ENCODE results near the gene ZNF619. TPM values are rescaled to one million over a fixed set of nuclear protein-coding genes. Genes with fewer than 3 reads are reported as not detected.

The ZNF619 gene
- total and polyA plus RNA-seq, 4 donors = 1.3 to 5.9 (median 3.3) TPM

- peaks cover 8 to 53% (median 37%) of the 10 kb centered on the region in 4 donors for H3K36me3 ChIP-seq (ENCODE audit: control insufficient read depth in 4 of 4, insufficient read depth in 3 of 4, low read depth in 1 of 4, low read length in 3 of 4)
- H3K27ac ChIP-seq (ENCODE audit: low read depth in 1 of 2, low read length in 2 of 2) = no peak overlapping the region
- H3K9me3 ChIP-seq (ENCODE audit: control insufficient read depth in 4 of 4, low read length in 3 of 4) = no peaks in the 10 kb centered on the region
- H3K27me3 ChIP-seq (ENCODE audit: control insufficient read depth in 4 of 4, insufficient read depth in 4 of 4, low read length in 3 of 4) = no peaks in the 10 kb centered on the region
- TF ChIP-seq EGR1 (IDR thresholded peaks at IDR 0.05; ENCODE audit: low read depth in 2 of 2) (no peak), RAD21 (IDR thresholded peaks at IDR 0.05) (no peak), SP1 (IDR thresholded peaks at IDR 0.05) (no peak), FOXA2 (IDR thresholded peaks at IDR 0.05) (no peak), RXRA (IDR thresholded peaks at IDR 0.05) (no peak), TAF1 (conservative IDR thresholded peaks at IDR 0.05) (no peak), REST (IDR thresholded peaks at IDR 0.05) (no peak)
- TF ChIP-seq, protein P1, sequence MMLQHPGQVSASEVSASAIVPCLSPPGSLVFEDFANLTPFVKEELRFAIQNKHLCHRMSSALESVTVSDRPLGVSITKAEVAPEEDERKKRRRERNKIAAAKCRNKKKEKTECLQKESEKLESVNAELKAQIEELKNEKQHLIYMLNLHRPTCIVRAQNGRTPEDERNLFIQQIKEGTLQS (IDR thresholded peaks at IDR 0.05) = no peak
- TF ChIP-seq, protein P2, sequence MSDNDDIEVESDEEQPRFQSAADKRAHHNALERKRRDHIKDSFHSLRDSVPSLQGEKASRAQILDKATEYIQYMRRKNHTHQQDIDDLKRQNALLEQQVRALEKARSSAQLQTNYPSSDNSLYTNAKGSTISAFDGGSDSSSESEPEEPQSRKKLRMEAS (IDR thresholded peaks at IDR 0.05) = no peak
- 88% methylated on average over 4 of the region's 4 CpGs for WGBS
- peaks cover 0 to 3% (median 1%) of the 10 kb centered on the region in 4 donors for H3K4me1 ChIP-seq (ENCODE audit: control insufficient read depth in 4 of 4, insufficient read depth in 4 of 4, low read length in 3 of 4)
- no peak for DNase-seq (ENCODE audit: low spot score)
- H3K9ac ChIP-seq (ENCODE audit: low read depth in 1 of 2, low read length in 2 of 2) = no peak overlapping the region
- H3K4me3 ChIP-seq (ENCODE audit: low read depth in 1 of 3, low read length in 3 of 3) = no peak overlapping the region
Measured at GRCh38 chr3:40465111-40465407, 11.9 kb upstream of the ZNF619 start.

DNA sequence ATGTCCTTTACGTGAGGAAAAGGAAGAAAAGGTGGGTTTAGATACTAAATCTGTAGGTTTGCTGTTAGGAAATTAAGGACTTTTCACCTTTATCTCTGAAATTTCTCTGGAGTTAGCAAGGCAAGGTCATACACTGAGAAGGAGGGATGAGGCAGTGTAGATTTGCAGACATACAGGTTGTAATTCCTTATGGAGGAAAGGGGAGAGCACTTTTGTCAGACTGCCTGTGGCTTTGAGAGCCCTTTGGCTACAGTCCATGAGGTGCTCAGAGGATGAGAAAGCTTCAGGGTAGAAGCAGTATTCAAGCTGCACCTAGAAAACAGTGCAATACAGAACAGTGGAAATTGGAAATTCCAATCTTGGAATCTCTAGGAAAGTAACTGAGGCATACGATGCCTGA is 11.5 kb upstream of the ZNF619 start:
- TF ChIP-seq, protein P3, sequence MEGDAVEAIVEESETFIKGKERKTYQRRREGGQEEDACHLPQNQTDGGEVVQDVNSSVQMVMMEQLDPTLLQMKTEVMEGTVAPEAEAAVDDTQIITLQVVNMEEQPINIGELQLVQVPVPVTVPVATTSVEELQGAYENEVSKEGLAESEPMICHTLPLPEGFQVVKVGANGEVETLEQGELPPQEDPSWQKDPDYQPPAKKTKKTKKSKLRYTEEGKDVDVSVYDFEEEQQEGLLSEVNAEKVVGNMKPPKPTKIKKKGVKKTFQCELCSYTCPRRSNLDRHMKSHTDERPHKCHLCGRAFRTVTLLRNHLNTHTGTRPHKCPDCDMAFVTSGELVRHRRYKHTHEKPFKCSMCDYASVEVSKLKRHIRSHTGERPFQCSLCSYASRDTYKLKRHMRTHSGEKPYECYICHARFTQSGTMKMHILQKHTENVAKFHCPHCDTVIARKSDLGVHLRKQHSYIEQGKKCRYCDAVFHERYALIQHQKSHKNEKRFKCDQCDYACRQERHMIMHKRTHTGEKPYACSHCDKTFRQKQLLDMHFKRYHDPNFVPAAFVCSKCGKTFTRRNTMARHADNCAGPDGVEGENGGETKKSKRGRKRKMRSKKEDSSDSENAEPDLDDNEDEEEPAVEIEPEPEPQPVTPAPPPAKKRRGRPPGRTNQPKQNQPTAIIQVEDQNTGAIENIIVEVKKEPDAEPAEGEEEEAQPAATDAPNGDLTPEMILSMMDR (IDR thresholded peaks at IDR 0.05; ENCODE audit: low read depth, low read length, missing input control) = no peak
- TF ChIP-seq GABPA (IDR thresholded peaks at IDR 0.05 in 1 of 2, conservative IDR thresholded peaks at IDR 0.05 in 1 of 2) = no peak
- TF ChIP-seq FOXA1 (IDR thresholded peaks at IDR 0.05) = no peak
- no peak for TF ChIP-seq REST (IDR thresholded peaks at IDR 0.05)
- Histone ChIP-seq H3K36me3 (ENCODE audit: control insufficient read depth in 4 of 4, insufficient read depth in 3 of 4, low read depth in 1 of 4, low read length in 3 of 4) (peaks cover 7 to 49% (median 33%) of the 10 kb centered on the region in 4 donors), H3K27me3 (ENCODE audit: control insufficient read depth in 4 of 4, insufficient read depth in 4 of 4, low read length in 3 of 4) (no peaks in the 10 kb centered on the region), H3K4me1 (ENCODE audit: control insufficient read depth in 4 of 4, insufficient read depth in 4 of 4, low read length in 3 of 4) (peaks cover 0 to 3% (median 1%) of the 10 kb centered on the region in 4 donors), H3K9me3 (ENCODE audit: control insufficient read depth in 4 of 4, low read length in 3 of 4) (no peaks in the 10 kb centered on the region), H3K4me3 (ENCODE audit: low read depth in 1 of 3, low read length in 3 of 3) (no peak overlapping the region), H3K9ac (ENCODE audit: low read depth in 1 of 2, low read length in 2 of 2) (no peak overlapping the region), H3K27ac (ENCODE audit: low read depth in 1 of 2, low read length in 2 of 2) (no peak overlapping the region)
- WGBS = 94% methylated on average over 2 of the region's 2 CpGs
- DNase-seq (ENCODE audit: low spot score) = no peak
